GM12864 (cell line): Measurements from ENCODE around the gene YPEL2.

ENCODE experiments used
- DNase-seq: peaks from one replicate; pipeline ENCODE4 v3.0.0-alpha.2; 2011; ENCODE audit warnings: low read depth
- H3K4me3 ChIP-seq: 2 replicates; pipeline ENCODE4 v1.5.1; 2011; ENCODE audit warnings: mild to moderate bottlenecking, low read depth, low read length, control low read depth
- CTCF ChIP-seq: IDR thresholded peaks from 2 replicates; pipeline ENCODE4 v1.5.1; 2011; ENCODE audit warnings: low read depth, mild to moderate bottlenecking, moderate library complexity, low read length, control low read depth, inconsistent platforms; ENCODE audit errors: missing control alignments

YPEL2 gene

GRCh38 chr17:59418732-59419166 is 87.3 kb downstream of the YPEL2 start:
- DNase-seq = no peak
- TF ChIP-seq CTCF = no peak
- H3K4me3 ChIP-seq = no peak overlapping the region

- TF ChIP-seq CTCF = no peak
- no peak for DNase-seq
- no peak overlapping the region for H3K4me3 ChIP-seq
These were observed 89.4 kb downstream of the YPEL2 start for GRCh38 chr17:59420901-59421300.

- DNase-seq = no peak
- H3K4me3 ChIP-seq = no peak overlapping the region
- no peak for TF ChIP-seq CTCF
These were observed 90.3 kb downstream of the YPEL2 start for GRCh38 chr17:59421722-59422121.

- H3K4me3 ChIP-seq = no peak overlapping the region
- no peak for TF ChIP-seq CTCF
These were observed 91.8 kb downstream of the YPEL2 start for GRCh38 chr17:59423137-59423724.

GRCh38 chr17:59423903-59424302 is 92.4 kb downstream of the YPEL2 start:
- no peak overlapping the region for H3K4me3 ChIP-seq
- no peak for TF ChIP-seq CTCF
- DNase-seq = no peak

More at GRCh38 chr17:59423137-59423724, 91.8 kb downstream of the YPEL2 start:
- DNase-seq = no peak

- TF ChIP-seq CTCF = no peak
- no peak for DNase-seq
- H3K4me3 ChIP-seq = no peak overlapping the region
These were observed 92.9 kb downstream of the YPEL2 start for GRCh38 chr17:59424331-59424730.
